HepG2 (cell line): Measurements from ENCODE around the gene HNRNPUL1. TPM values are rescaled to one million over a fixed set of nuclear protein-coding genes. Genes with fewer than 3 reads are reported as not detected.

ENCODE experiments used
- ATAC-seq: fragments of 200-7000 bp; cut with Tn5 transposase; 3 replicates; pipeline ENCODE4 v1.9.1; 2020; ENCODE audit warnings: mild to moderate bottlenecking, moderate library complexity
- BruUV-seq: library from RNA; stranded (reverse); fragments of 400-500 nt; replicated peaks from 2 replicates; lab custom pipeline; 2021; lab: Mats Ljungman, UMichigan
- CTCF ChIA-PET: fragments of 300-600 bp; formaldehyde crosslinking; extraction: SDS; loops from one replicate; lab custom pipeline; 2021; ENCODE audit warnings: low total read pairs, inconsistent platforms, low intra/inter-chr PET ratio; lab: Yijun Ruan, JAX
- POLR2A ChIA-PET: fragments of 350-600 bp; sonication (Branson Sonifier 250); formaldehyde crosslinking; loops from one replicate; lab custom pipeline; 2020; ENCODE audit warnings: antibody characterized with exemption, inconsistent platforms; lab: Yijun Ruan, JAX
- DNase-seq: peaks from one replicate; pipeline ENCODE4 v3.0.0-alpha.2; 2015; ENCODE audit warnings: low spot score
- FAIRE-seq: peaks from 3 replicates; lab custom pipeline; 2011; peaks lifted over from hg19 to GRCh38; lab: Jason Lieb, UNC
- H2AFZ ChIP-seq: one replicate; pipeline ENCODE4 v1.6.1; 2011; ENCODE audit warnings: low read length, inconsistent platforms
- H3K27ac ChIP-seq: fragments of 300-600 bp; 3 replicates; pipeline ENCODE4 v1.8.0; 2011; ENCODE audit warnings: mixed run types, mild to moderate bottlenecking, mixed read lengths, low read length, inconsistent platforms; ENCODE audit not compliant: insufficient read depth; ENCODE audit errors: extremely low read length
- H3K27me3 ChIP-seq, 2 experiments: fragments of 200-600 bp in 1 of 2; 2 replicates in 1 of 2; 3 replicates in 1 of 2; pipeline versions ENCODE4 v1.6.0 to v1.8.0; 2011; ENCODE audit warnings: low read length in 2 of 2, mild to moderate bottlenecking in 2 of 2, moderate library complexity in 2 of 2, inconsistent platforms in 1 of 2; ENCODE audit not compliant: insufficient read depth in 2 of 2, control insufficient read depth in 1 of 2
- H3K36me3 ChIP-seq, 2 experiments: fragments of 200-600 bp in 1 of 2; replicated peaks in 1 of 2; 2 replicates in 1 of 2; 3 replicates in 1 of 2; pipeline versions ENCODE4 v1.5.1 to v1.8.0; 2011; ENCODE audit warnings: low read length in 2 of 2, inconsistent platforms in 1 of 2; ENCODE audit not compliant: insufficient read depth in 2 of 2, control insufficient read depth in 1 of 2
- H3K4me1 ChIP-seq: 2 replicates; pipeline ENCODE4 v1.5.1; 2012; ENCODE audit warnings: low read length, inconsistent platforms; ENCODE audit not compliant: insufficient read depth
- H3K4me2 ChIP-seq: 2 replicates; pipeline ENCODE4 v1.6.0; 2011; ENCODE audit warnings: low read depth, low read length, inconsistent platforms
- H3K4me3 ChIP-seq, 3 experiments: fragments of 200-600 bp in 1 of 3; sonication (generic), shearing (Covaris generic) in 1 of 3; replicated peaks in 1 of 3; 2 replicates each; pipeline ENCODE4 v1.5.1; 2011 to 2016; ENCODE audit warnings: low read length in 3 of 3, inconsistent platforms in 2 of 3, low read depth in 2 of 3, mild to moderate bottlenecking in 2 of 3, control low read depth in 1 of 3, mixed read lengths in 1 of 3; ENCODE audit not compliant: insufficient read depth in 1 of 3
- H3K79me2 ChIP-seq: one replicate; pipeline ENCODE4 v1.6.1; 2011; ENCODE audit warnings: low read length, inconsistent platforms; ENCODE audit not compliant: insufficient read depth
- H3K9ac ChIP-seq: 2 replicates; pipeline ENCODE4 v1.6.0; 2011; ENCODE audit warnings: mild to moderate bottlenecking, low read depth, low read length, inconsistent platforms; ENCODE audit not compliant: insufficient read depth
- H3K9me3 ChIP-seq: 2 replicates; pipeline ENCODE4 v1.5.1; 2012; ENCODE audit warnings: mild to moderate bottlenecking, low read length
- H4K20me1 ChIP-seq: 2 replicates; pipeline ENCODE4 v1.6.0; 2011; ENCODE audit warnings: inconsistent platforms, mild to moderate bottlenecking, low read length, moderate library complexity; ENCODE audit not compliant: insufficient read depth
- AGO2 ChIP-seq: fragments of 200-400 bp; formaldehyde crosslinking; optimal IDR thresholded peaks from 2 replicates; pipeline ENCODE3; 2017; ENCODE audit warnings: mild to moderate bottlenecking, low read depth, low read length, moderate library complexity
- EP300 ChIP-seq, 3 experiments: sonication (generic) in 1 of 3; formaldehyde crosslinking in 1 of 3; IDR thresholded peaks; 2 replicates each; pipeline versions ENCODE4 v1.5.1 to v1.6.1; 2011 to 2020; ENCODE audit warnings: low read depth in 2 of 3, low read length in 2 of 3, borderline replicate concordance in 1 of 3, improper control_type of control experiment in 1 of 3, mild to moderate bottlenecking in 1 of 3, missing genetic modification reagents in 1 of 3, moderate library complexity in 1 of 3
- NFRKB ChIP-seq: fragments of 450-650 bp; IDR thresholded peaks from 2 replicates; pipeline ENCODE4 v1.6.1; 2017
- NKX3-1 ChIP-seq: sonication (generic); formaldehyde crosslinking; IDR thresholded peaks from 2 replicates; pipeline ENCODE4 v1.5.0; 2020; ENCODE audit warnings: missing genetic modification reagents
- ZNF547 ChIP-seq: sonication (generic); formaldehyde crosslinking; IDR thresholded peaks from 2 replicates; pipeline ENCODE4 v1.5.1; 2020; ENCODE audit warnings: mild to moderate bottlenecking, missing genetic modification reagents
- WGBS: methylation state at CpG from one replicate; pipeline ENCODE4 v1.1.6; 2017; ENCODE audit warnings: low lambda C conversion rate; 5-methylcytosine and 5-hydroxymethylcytosine counted together
- in situ Hi-C: cut with HindIII; loops from 2 replicates; pipeline ENCODE4 v1.10.0; 2017; ENCODE audit warnings: low pct_unique_long_range_greater_than_20kb; ENCODE audit not compliant: extremely low pct_ligation_motif_present
- intact Hi-C: fragments of 100-400 bp; cut with micrococcal nuclease; formaldehyde crosslinking; loops from one replicate; pipeline ENCODE4 v1.10.0; 2022; ENCODE audit not compliant: unreplicated experiment
- polyA plus RNA-seq, 8 experiments: library from polyadenylated mRNA; depleted of rRNA in 3 of 8; stranded (reverse) in 7 of 8; unstranded in 1 of 8; fragments of >200 nt; fragmentation: Illumina TruSeq in 4 of 8; extraction: Trizol in 4 of 8; gene quantifications; 2 replicates each; pipeline versions ENCODE4 v1.2.1 to v1.2.3, GENCODE V29; 2011 to 2016; ENCODE audit warnings: low read depth in 4 of 8, missing spikeins in 1 of 8, mixed read lengths in 1 of 8; ENCODE audit not compliant: insufficient read depth in 1 of 8
- total RNA-seq, 5 experiments: library from RNA; depleted of rRNA; stranded (reverse); fragments of >200 nt; fragmentation: Illumina TruSeq; extraction: Trizol; gene quantifications; 2 replicates each; pipeline ENCODE4 v1.2.3, GENCODE V29; 2016; ENCODE audit warnings: low read depth in 1 of 5
- TF ChIP-seq, protein P1 (sequence below): sonication (generic); formaldehyde crosslinking; IDR thresholded peaks from 2 replicates; pipeline ENCODE4 v1.4.0; 2020; ENCODE audit warnings: low read depth, missing genetic modification reagents
- TF ChIP-seq, protein P2 (sequence below): sonication (generic); formaldehyde crosslinking; IDR thresholded peaks from 2 replicates; pipeline ENCODE4 v1.5.1; 2020; ENCODE audit warnings: missing genetic modification reagents, mild to moderate bottlenecking, borderline replicate concordance
- TF ChIP-seq, protein P3 (sequence below): sonication (generic); formaldehyde crosslinking; IDR thresholded peaks from one replicate; pipeline ENCODE4 v1.5.1; 2020; ENCODE audit warnings: mild to moderate bottlenecking, missing genetic modification reagents; ENCODE audit errors: not compliant biosample characterization

HNRNPUL1 gene
- total and polyA plus RNA-seq, 2 of the 13 experiments (the other 11 are each of a cell fraction or from before 2014, with no cell fraction given): 30.9 to 81.7 TPM

DNA sequence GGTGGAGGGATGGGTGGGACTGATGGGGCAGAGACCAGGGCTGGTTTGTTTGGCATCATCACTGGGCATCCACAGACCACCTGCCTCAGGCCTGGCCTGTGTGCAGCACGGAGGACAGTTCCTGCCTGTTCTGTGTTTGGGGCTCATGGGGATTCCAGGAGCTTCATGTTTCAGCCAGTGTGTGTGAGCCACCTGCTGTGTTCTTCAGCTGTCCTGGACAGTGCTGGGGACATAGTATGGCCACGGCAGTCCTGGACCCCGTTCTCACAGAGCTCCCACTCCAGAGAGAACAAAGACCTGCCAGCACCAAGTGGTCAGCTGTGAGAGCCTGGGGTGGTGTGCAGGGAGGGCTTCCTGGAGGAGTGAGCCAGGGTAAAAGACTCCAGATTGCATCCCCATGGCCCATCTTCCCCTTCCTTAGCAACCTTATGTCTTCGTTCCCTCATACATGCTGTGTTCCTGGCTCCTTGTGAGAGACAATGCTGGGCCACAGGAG is 43.8 kb downstream of the HNRNPUL1 start:
- Histone ChIP-seq H3K79me2 (peaks cover 22% of the 10 kb centered on the region), H3K27ac (peak overlapping the region; percentile 4), H3K4me3 (no peak overlapping the region), H3K27me3 (no peaks in the 10 kb centered on the region), H3K9me3 (no peaks in the 10 kb centered on the region), H3K4me2 (no peak overlapping the region), H4K20me1 (no peaks in the 10 kb centered on the region), H3K36me3 (peaks cover 24 to 53% of the 10 kb centered on the region in 2 experiments), H2AFZ (no peak overlapping the region), H3K9ac (no peak overlapping the region), H3K4me1 (peaks cover 28% of the 10 kb centered on the region)
- FAIRE-seq (no peak), ATAC-seq (no peak; the same call in 2 of the 3 replicates), DNase-seq (no peak)
- BruUV-seq: no TSS peak
- in situ Hi-C loops: loop anchor here (5.0 kb wide), 1 partner anchor 41 kb away; no protein-coding TSS in a partner anchor
- ChIA-PET CTCF (interaction anchor here (1.0 to 1.2 kb wide), 3 partner anchors 45 to 181 kb away, joined by 5 to 6 read pairs (median 6); no protein-coding TSS in a partner anchor), POLR2A (interaction anchor here (1.2 to 5.3 kb wide), 5 partner anchors 10 to 104 kb away, joined by 4 to 55 read pairs (median 9); partner anchors contain the start of gene HNRNPUL1)
- intact Hi-C loops: loop anchor here (2.0 kb wide), 1 partner anchor 45 kb away; no protein-coding TSS in a partner anchor
- WGBS: 87% methylated on average over 3 of the region's 4 CpGs
- TF ChIP-seq, protein P1, sequence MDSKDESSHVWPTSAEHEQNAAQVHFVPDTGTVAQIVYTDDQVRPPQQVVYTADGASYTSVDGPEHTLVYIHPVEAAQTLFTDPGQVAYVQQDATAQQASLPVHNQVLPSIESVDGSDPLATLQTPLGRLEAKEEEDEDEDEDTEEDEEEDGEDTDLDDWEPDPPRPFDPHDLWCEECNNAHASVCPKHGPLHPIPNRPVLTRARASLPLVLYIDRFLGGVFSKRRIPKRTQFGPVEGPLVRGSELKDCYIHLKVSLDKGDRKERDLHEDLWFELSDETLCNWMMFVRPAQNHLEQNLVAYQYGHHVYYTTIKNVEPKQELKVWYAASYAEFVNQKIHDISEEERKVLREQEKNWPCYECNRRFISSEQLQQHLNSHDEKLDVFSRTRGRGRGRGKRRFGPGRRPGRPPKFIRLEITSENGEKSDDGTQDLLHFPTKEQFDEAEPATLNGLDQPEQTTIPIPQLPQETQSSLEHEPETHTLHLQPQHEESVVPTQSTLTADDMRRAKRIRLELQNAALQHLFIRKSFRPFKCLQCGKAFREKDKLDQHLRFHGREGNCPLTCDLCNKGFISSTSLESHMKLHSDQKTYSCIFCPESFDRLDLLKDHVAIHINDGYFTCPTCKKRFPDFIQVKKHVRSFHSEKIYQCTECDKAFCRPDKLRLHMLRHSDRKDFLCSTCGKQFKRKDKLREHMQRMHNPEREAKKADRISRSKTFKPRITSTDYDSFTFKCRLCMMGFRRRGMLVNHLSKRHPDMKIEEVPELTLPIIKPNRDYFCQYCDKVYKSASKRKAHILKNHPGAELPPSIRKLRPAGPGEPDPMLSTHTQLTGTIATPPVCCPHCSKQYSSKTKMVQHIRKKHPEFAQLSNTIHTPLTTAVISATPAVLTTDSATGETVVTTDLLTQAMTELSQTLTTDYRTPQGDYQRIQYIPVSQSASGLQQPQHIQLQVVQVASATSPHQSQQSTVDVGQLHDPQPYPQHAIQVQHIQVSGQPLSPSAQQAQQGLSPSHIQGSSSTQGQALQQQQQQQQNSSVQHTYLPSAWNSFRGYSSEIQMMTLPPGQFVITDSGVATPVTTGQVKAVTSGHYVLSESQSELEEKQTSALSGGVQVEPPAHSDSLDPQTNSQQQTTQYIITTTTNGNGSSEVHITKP (CRISPR knock-in tag): no peak
- TF ChIP-seq EP300 (IDR thresholded peaks at IDR 0.05; ENCODE audit: low read depth in 2 of 2, low read length in 2 of 2): no peak
- no peak for TF ChIP-seq EP300 (CRISPR knock-in tag; IDR thresholded peaks at IDR 0.05; ENCODE audit: borderline replicate concordance)
- TF ChIP-seq, protein P2, sequence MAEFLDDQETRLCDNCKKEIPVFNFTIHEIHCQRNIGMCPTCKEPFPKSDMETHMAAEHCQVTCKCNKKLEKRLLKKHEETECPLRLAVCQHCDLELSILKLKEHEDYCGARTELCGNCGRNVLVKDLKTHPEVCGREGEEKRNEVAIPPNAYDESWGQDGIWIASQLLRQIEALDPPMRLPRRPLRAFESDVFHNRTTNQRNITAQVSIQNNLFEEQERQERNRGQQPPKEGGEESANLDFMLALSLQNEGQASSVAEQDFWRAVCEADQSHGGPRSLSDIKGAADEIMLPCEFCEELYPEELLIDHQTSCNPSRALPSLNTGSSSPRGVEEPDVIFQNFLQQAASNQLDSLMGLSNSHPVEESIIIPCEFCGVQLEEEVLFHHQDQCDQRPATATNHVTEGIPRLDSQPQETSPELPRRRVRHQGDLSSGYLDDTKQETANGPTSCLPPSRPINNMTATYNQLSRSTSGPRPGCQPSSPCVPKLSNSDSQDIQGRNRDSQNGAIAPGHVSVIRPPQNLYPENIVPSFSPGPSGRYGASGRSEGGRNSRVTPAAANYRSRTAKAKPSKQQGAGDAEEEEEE (CRISPR knock-in tag): no peak
- TF ChIP-seq AGO2: peak; percentile 63
- TF ChIP-seq, protein P3, sequence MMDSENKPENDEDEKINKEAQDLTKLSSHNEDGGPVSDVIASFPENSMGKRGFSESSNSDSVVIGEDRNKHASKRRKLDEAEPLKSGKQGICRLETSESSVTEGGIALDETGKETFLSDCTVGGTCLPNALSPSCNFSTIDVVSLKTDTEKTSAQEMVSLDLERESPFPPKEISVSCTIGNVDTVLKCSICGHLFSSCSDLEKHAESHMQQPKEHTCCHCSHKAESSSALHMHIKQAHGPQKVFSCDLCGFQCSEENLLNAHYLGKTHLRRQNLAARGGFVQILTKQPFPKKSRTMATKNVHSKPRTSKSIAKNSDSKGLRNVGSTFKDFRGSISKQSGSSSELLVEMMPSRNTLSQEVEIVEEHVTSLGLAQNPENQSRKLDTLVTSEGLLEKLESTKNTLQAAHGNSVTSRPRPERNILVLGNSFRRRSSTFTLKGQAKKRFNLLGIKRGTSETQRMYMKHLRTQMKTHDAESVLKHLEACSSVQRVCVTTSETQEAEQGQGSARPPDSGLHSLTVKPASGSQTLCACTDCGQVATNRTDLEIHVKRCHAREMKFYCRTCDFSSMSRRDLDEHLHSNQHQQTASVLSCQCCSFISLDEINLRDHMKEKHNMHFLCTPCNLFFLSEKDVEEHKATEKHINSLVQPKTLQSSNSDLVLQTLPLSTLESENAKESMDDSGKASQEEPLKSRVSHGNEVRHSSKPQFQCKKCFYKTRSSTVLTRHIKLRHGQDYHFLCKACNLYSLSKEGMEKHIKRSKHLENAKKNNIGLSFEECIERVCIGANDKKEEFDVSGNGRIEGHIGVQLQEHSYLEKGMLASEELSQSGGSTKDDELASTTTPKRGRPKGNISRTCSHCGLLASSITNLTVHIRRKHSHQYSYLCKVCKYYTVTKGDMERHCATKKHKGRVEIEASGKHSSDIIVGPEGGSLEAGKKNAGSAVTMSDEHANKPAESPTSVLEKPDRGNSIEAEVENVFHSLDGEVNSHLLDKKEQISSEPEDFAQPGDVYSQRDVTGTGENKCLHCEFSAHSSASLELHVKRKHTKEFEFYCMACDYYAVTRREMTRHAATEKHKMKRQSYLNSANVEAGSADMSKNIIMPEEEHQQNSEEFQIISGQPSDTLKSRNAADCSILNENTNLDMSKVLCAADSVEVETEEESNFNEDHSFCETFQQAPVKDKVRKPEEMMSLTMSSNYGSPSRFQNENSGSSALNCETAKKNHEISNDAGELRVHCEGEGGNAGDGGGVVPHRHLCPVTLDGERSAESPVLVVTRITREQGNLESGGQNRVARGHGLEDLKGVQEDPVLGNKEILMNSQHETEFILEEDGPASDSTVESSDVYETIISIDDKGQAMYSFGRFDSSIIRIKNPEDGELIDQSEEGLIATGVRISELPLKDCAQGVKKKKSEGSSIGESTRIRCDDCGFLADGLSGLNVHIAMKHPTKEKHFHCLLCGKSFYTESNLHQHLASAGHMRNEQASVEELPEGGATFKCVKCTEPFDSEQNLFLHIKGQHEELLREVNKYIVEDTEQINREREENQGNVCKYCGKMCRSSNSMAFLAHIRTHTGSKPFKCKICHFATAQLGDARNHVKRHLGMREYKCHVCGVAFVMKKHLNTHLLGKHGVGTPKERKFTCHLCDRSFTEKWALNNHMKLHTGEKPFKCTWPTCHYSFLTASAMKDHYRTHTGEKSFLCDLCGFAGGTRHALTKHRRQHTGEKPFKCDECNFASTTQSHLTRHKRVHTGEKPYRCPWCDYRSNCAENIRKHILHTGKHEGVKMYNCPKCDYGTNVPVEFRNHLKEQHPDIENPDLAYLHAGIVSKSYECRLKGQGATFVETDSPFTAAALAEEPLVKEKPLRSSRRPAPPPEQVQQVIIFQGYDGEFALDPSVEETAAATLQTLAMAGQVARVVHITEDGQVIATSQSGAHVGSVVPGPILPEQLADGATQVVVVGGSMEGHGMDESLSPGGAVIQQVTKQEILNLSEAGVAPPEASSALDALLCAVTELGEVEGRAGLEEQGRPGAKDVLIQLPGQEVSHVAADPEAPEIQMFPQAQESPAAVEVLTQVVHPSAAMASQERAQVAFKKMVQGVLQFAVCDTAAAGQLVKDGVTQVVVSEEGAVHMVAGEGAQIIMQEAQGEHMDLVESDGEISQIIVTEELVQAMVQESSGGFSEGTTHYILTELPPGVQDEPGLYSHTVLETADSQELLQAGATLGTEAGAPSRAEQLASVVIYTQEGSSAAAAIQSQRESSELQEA: no peak
- TF ChIP-seq ZNF547 (CRISPR knock-in tag): 0 out of 2 replicates have a peak, but pooled peaks have one; percentile 28
- no peak for TF ChIP-seq NKX3-1
- TF ChIP-seq NFRKB: no peak
